HEK293 (cell line): Measurements from ENCODE around the gene IVD.

ENCODE experiments used
- CTCF ChIA-PET: fragments of 350-600 bp; formaldehyde crosslinking; extraction: SDS; loops from one replicate; lab custom pipeline; 2021; ENCODE audit warnings: antibody characterized with exemption; lab: Yijun Ruan, JAX
- POLR2A ChIA-PET: fragments of 300-600 bp; formaldehyde crosslinking; extraction: SDS; loops from one replicate; lab custom pipeline; 2020; ENCODE audit warnings: antibody characterized with exemption, inconsistent platforms; lab: Yijun Ruan, JAX
- H3K27ac ChIP-seq: fragments of 200-500 bp; sonication (Bioruptor generic); 2 replicates; pipeline ENCODE4 v1.5.1; 2014; ENCODE audit warnings: low read depth, low read length, control low read depth, inconsistent platforms; ENCODE audit errors: extremely low read depth
- H3K36me3 ChIP-seq, 2 experiments: fragments of 200-500 bp in 1 of 2; sonication (Bioruptor generic) in 1 of 2; 1 replicate in 1 of 2; 2 replicates in 1 of 2; pipeline ENCODE4 v1.5.1; 2014 to 2017; ENCODE audit warnings: inconsistent platforms in 2 of 2, low read length in 2 of 2; ENCODE audit not compliant: control insufficient read depth in 2 of 2, insufficient read depth in 1 of 2
- H3K4me1 ChIP-seq: fragments of 200-500 bp; sonication (Bioruptor generic); 2 replicates; pipeline ENCODE4 v1.5.1; 2014; ENCODE audit warnings: mild to moderate bottlenecking, low read length, inconsistent platforms; ENCODE audit not compliant: control insufficient read depth, insufficient read depth
- H3K4me3 ChIP-seq: 2 replicates; pipeline ENCODE4 v1.5.1; 2011; ENCODE audit warnings: low read depth, mild to moderate bottlenecking, control low read depth, low read length, moderate library complexity
- H3K9me3 ChIP-seq: fragments of 200-500 bp; sonication (Bioruptor generic); 2 replicates; pipeline ENCODE4 v1.5.1; 2014; ENCODE audit warnings: low read depth, low read length, inconsistent platforms; ENCODE audit not compliant: control insufficient read depth, insufficient read depth
- BCL11B ChIP-seq: fragments of 450-650 bp; formaldehyde crosslinking; IDR thresholded peaks from 2 replicates; pipeline ENCODE4 v1.5.1; 2016; ENCODE audit warnings: low read depth, missing biosample characterization, missing genetic modification characterization
- GFI1B ChIP-seq: fragments of 450-650 bp; formaldehyde crosslinking; IDR thresholded peaks from 2 replicates; pipeline ENCODE4 v1.5.1; 2016; ENCODE audit warnings: missing biosample characterization, missing genetic modification characterization
- HOXD13 ChIP-seq: sonication (generic); formaldehyde crosslinking; IDR thresholded peaks from 2 replicates; pipeline ENCODE4 v1.8.0; 2022; ENCODE audit warnings: missing genetic modification reagents, borderline replicate concordance
- KLF10 ChIP-seq: fragments of 450-650 bp; IDR thresholded peaks from 2 replicates; pipeline ENCODE4 v1.5.1; 2018; ENCODE audit warnings: missing biosample characterization, mild to moderate bottlenecking, missing genetic modification characterization
- MYNN ChIP-seq: fragments of 450-650 bp; formaldehyde crosslinking; IDR thresholded peaks from 2 replicates; pipeline ENCODE4 v1.5.1; 2016; ENCODE audit warnings: missing biosample characterization, missing genetic modification characterization, borderline replicate concordance
- OVOL3 ChIP-seq: fragments of 450-650 bp; formaldehyde crosslinking; IDR thresholded peaks from 2 replicates; pipeline ENCODE4 v1.5.1; 2016; ENCODE audit warnings: missing biosample characterization, missing genetic modification characterization
- SCRT2 ChIP-seq: fragments of 450-650 bp; formaldehyde crosslinking; IDR thresholded peaks from 2 replicates; pipeline ENCODE4 v1.5.1; 2016; ENCODE audit warnings: missing biosample characterization, missing genetic modification characterization
- TSHZ1 ChIP-seq: fragments of 450-650 bp; formaldehyde crosslinking; IDR thresholded peaks from 2 replicates; pipeline ENCODE4 v1.5.1; 2016; ENCODE audit warnings: missing biosample characterization, missing genetic modification characterization, borderline replicate concordance
- WT1 ChIP-seq: fragments of 450-650 bp; formaldehyde crosslinking; IDR thresholded peaks from 2 replicates; pipeline ENCODE4 v1.5.1; 2016; ENCODE audit warnings: missing biosample characterization, missing genetic modification characterization
- ZBTB26 ChIP-seq: fragments of 450-650 bp; formaldehyde crosslinking; optimal IDR thresholded peaks from 2 replicates; pipeline ENCODE3; 2016; ENCODE audit warnings: missing biosample characterization, mild to moderate bottlenecking, missing genetic modification characterization
- ZBTB49 ChIP-seq: fragments of 450-650 bp; formaldehyde crosslinking; IDR thresholded peaks from 2 replicates; pipeline ENCODE4 v1.5.1; 2016; ENCODE audit warnings: missing biosample characterization, missing genetic modification characterization, low read depth
- ZFHX2 ChIP-seq: fragments of 450-650 bp; formaldehyde crosslinking; conservative IDR thresholded peaks from 2 replicates; pipeline ENCODE4 v1.5.1; 2016; ENCODE audit warnings: missing biosample characterization, missing genetic modification characterization
- ZFP41 ChIP-seq: fragments of 450-650 bp; formaldehyde crosslinking; IDR thresholded peaks from 2 replicates; pipeline ENCODE4 v1.5.1; 2016; ENCODE audit warnings: missing biosample characterization, missing genetic modification characterization, borderline replicate concordance
- ZNF175 ChIP-seq: fragments of 450-650 bp; formaldehyde crosslinking; IDR thresholded peaks from 2 replicates; pipeline ENCODE4 v1.5.1; 2016; ENCODE audit warnings: missing biosample characterization, missing genetic modification characterization
- ZNF214 ChIP-seq: fragments of 450-650 bp; formaldehyde crosslinking; IDR thresholded peaks from 2 replicates; pipeline ENCODE4 v1.5.1; 2017; ENCODE audit warnings: missing biosample characterization, mild to moderate bottlenecking, missing genetic modification characterization, borderline replicate concordance
- ZNF311 ChIP-seq: fragments of 450-650 bp; formaldehyde crosslinking; IDR thresholded peaks from 2 replicates; pipeline ENCODE4 v1.5.1; 2017; ENCODE audit warnings: missing biosample characterization, missing genetic modification characterization, borderline replicate concordance
- ZNF433 ChIP-seq: fragments of 450-650 bp; formaldehyde crosslinking; IDR thresholded peaks from 2 replicates; pipeline ENCODE4 v1.5.1; 2016; ENCODE audit warnings: missing biosample characterization, missing genetic modification characterization, low read depth
- ZNF514 ChIP-seq: fragments of 450-650 bp; formaldehyde crosslinking; IDR thresholded peaks from 2 replicates; pipeline ENCODE4 v1.5.1; 2016; ENCODE audit warnings: missing biosample characterization, missing genetic modification characterization
- ZNF600 ChIP-seq: fragments of 450-650 bp; formaldehyde crosslinking; IDR thresholded peaks from 2 replicates; pipeline ENCODE4 v1.5.1; 2016; ENCODE audit warnings: missing biosample characterization, missing genetic modification characterization
- ZNF621 ChIP-seq: fragments of 450-650 bp; formaldehyde crosslinking; IDR thresholded peaks from 2 replicates; pipeline ENCODE4 v1.5.1; 2017; ENCODE audit warnings: missing biosample characterization, missing genetic modification characterization
- ZNF639 ChIP-seq: fragments of 450-650 bp; formaldehyde crosslinking; IDR thresholded peaks from 2 replicates; pipeline ENCODE4 v1.5.1; 2016; ENCODE audit warnings: missing biosample characterization, missing genetic modification characterization
- ZNF658 ChIP-seq: fragments of 450-650 bp; formaldehyde crosslinking; IDR thresholded peaks from 2 replicates; pipeline ENCODE4; 2016; ENCODE audit warnings: missing biosample characterization, missing genetic modification characterization
- ZNF707 ChIP-seq: fragments of 450-650 bp; formaldehyde crosslinking; IDR thresholded peaks from 2 replicates; pipeline ENCODE4 v1.5.1; 2016; ENCODE audit warnings: missing biosample characterization, missing genetic modification characterization

The IVD gene

GRCh38 chr15:40405501-40406381, at the start of gene IVD (continued):
- TF ChIP-seq ZBTB26 (tag by site-specific recombination) (peak; percentile 27), BCL11B (peak; percentile 87; the same call in 1 of the 2 replicates)

GRCh38 chr15:40355976-40356585, 49.5 kb upstream of the IVD start:
- no peak overlapping the region for H3K4me3 ChIP-seq
- POLR2A ChIA-PET: interaction anchor here (1.4 kb wide), 1 partner anchor 50 kb away, joined by 4 read pairs; the partner anchor contains the start of gene IVD

GRCh38 chr15:40357246-40357645, 48.3 kb upstream of the IVD start:
- Histone ChIP-seq H3K4me3 (no peak overlapping the region), H3K27ac (no peak overlapping the region), H3K9me3 (no peaks in the 10 kb centered on the region), H3K4me1 (0 out of 2 replicates have a peak, but pooled peaks cover 4% of the 10 kb centered on the region), H3K36me3 (no peaks in the 10 kb centered on the region)
- ChIA-PET POLR2A (no interaction called here), CTCF (interaction anchor here (1.0 to 2.9 kb wide), 6 partner anchors 11 to 83 kb away, joined by 3 to 14 read pairs (median 6); partner anchors contain the start of gene CCDC9B)
- TF ChIP-seq WT1 (tag by site-specific recombination) (no peak), GFI1B (no peak), SCRT2 (tag by site-specific recombination) (no peak), ZNF175 (tag by site-specific recombination) (no peak), ZNF311 (no peak), KLF10 (tag by site-specific recombination) (no peak), ZBTB49 (no peak), ZNF600 (tag by site-specific recombination) (no peak), HOXD13 (CRISPR knock-in tag) (no peak), TSHZ1 (no peak), MYNN (tag by site-specific recombination) (no peak)

More at GRCh38 chr15:40355976-40356585, 49.5 kb upstream of the IVD start:
- Histone ChIP-seq H3K4me1 (0 out of 2 replicates have a peak, but pooled peaks cover 4% of the 10 kb centered on the region), H3K36me3 (no peaks in the 10 kb centered on the region), H3K9me3 (no peaks in the 10 kb centered on the region), H3K27ac (no peak overlapping the region)
- TF ChIP-seq ZNF514 (no peak), ZFHX2 (no peak), ZNF639 (tag by site-specific recombination) (no peak), ZNF214 (tag by site-specific recombination) (no peak), OVOL3 (tag by site-specific recombination) (no peak), ZNF433 (tag by site-specific recombination) (no peak), ZNF621 (no peak), ZFP41 (tag by site-specific recombination) (no peak), ZNF658 (tag by site-specific recombination) (no peak), ZNF707 (no peak)
- CTCF ChIA-PET: interaction anchor here (0.5 to 2.9 kb wide), 8 partner anchors 12 to 502 kb away, joined by 3 to 14 read pairs (median 5); no protein-coding TSS in a partner anchor
